ENCODE measurements around the gene SREBF2. TPM values are rescaled to one million over a fixed set of nuclear protein-coding genes. Genes with fewer than 3 reads are reported as not detected.
"Not testable (repeated sequence)": the region's sequence is repeated elsewhere in the genome, so short reads cannot be mapped to it uniquely, and the experiment has no call there.

SREBF2 gene
- total RNA-seq, 1 donor from 2014 or later, result 44.2 TPM

GRCh38 chr22:41940832-41941765, 108.2 kb downstream of the SREBF2 start:
- no peaks in the 10 kb centered on the region for H3K27me3 ChIP-seq (ENCODE audit: control insufficient read depth, insufficient read depth, low read length)
- H3K36me3 ChIP-seq (ENCODE audit: control insufficient read depth, insufficient read depth, low read length), result no peaks in the 10 kb centered on the region
- TF ChIP-seq, protein P1, sequence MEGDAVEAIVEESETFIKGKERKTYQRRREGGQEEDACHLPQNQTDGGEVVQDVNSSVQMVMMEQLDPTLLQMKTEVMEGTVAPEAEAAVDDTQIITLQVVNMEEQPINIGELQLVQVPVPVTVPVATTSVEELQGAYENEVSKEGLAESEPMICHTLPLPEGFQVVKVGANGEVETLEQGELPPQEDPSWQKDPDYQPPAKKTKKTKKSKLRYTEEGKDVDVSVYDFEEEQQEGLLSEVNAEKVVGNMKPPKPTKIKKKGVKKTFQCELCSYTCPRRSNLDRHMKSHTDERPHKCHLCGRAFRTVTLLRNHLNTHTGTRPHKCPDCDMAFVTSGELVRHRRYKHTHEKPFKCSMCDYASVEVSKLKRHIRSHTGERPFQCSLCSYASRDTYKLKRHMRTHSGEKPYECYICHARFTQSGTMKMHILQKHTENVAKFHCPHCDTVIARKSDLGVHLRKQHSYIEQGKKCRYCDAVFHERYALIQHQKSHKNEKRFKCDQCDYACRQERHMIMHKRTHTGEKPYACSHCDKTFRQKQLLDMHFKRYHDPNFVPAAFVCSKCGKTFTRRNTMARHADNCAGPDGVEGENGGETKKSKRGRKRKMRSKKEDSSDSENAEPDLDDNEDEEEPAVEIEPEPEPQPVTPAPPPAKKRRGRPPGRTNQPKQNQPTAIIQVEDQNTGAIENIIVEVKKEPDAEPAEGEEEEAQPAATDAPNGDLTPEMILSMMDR (IDR thresholded peaks at IDR 0.05; ENCODE audit: insufficient read depth, low read length, severe bottlenecking), result peak; percentile 90
- DNase-seq (ENCODE audit: low read depth), result peak; percentile 79
- no peak overlapping the region for H3K4me3 ChIP-seq (ENCODE audit: low read depth, low read length)
- FAIRE-seq, result peak; percentile 90

DNA sequence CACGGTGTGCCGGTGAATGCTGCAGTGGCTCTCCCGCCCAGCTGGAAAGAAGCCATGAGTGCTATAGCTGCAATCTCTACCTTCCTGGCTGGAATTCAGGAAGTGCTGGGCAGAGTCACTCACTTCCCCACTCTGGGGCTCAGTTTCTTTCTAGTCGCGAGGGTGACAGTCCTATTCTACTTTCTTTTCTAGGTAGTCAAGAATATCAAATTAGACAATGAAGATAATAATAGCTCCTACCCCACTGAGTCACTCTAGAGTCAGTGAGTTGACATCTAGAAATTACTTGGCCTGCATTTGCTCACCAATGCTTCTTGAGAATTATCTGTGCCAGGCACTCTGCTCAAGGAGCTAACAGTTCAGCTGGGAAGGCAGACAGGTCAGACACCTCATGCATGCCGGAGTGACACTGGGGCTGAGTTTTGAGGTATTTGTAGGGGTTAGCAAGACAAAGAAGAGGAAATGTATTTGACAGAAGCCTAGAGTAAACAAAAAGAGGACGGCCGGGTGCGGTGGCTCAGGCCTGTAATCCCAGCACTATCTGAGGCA, 110.8 kb downstream of the SREBF2 start:
- no peak for FAIRE-seq
- peak; percentile 49 for DNase-seq (ENCODE audit: low read depth)
- Histone ChIP-seq H3K27me3 (ENCODE audit: control insufficient read depth, insufficient read depth, low read length) (no peaks in the 10 kb centered on the region), H3K4me3 (ENCODE audit: low read depth, low read length) (no peak overlapping the region), H3K36me3 (ENCODE audit: control insufficient read depth, insufficient read depth, low read length) (no peaks in the 10 kb centered on the region)
- TF ChIP-seq, protein P1 (IDR thresholded peaks at IDR 0.05; ENCODE audit: insufficient read depth, low read length, severe bottlenecking), result no peak

GRCh38 chr22:41946629-41947423, 113.9 kb downstream of the SREBF2 start, which contains the start of gene CENPM:
Gene CENPM (minus strand): TSS chr22:41947152. CDS start chr22:41947076, 76 bp downstream.
- no peaks in the 10 kb centered on the region for H3K36me3 ChIP-seq (ENCODE audit: control insufficient read depth, insufficient read depth, low read length)
- H3K27me3 ChIP-seq (ENCODE audit: control insufficient read depth, insufficient read depth, low read length), result no peaks in the 10 kb centered on the region
- TF ChIP-seq, protein P1 (IDR thresholded peaks at IDR 0.05; ENCODE audit: insufficient read depth, low read length, severe bottlenecking), result no peak
- DNase-seq (ENCODE audit: low read depth) (peak; percentile 86), FAIRE-seq (no peak)
- peak within 1 kb of the TSS; percentile 74 for H3K4me3 ChIP-seq (ENCODE audit: low read depth, low read length)

- no peak for FAIRE-seq
- H3K4me3 ChIP-seq (ENCODE audit: low read depth, low read length), result no peak overlapping the region
Measured at GRCh38 chr22:41947424-41948080, 114.6 kb downstream of the SREBF2 start.

GRCh38 chr22:41948142-41948541, 115.2 kb downstream of the SREBF2 start:
- FAIRE-seq, result no peak

More at GRCh38 chr22:41947424-41948080, 114.6 kb downstream of the SREBF2 start:
- TF ChIP-seq, protein P1 (IDR thresholded peaks at IDR 0.05; ENCODE audit: insufficient read depth, low read length, severe bottlenecking), result no peak
- Histone ChIP-seq H3K27me3 (ENCODE audit: control insufficient read depth, insufficient read depth, low read length) (no peaks in the 10 kb centered on the region), H3K36me3 (ENCODE audit: control insufficient read depth, insufficient read depth, low read length) (no peaks in the 10 kb centered on the region)
- no peak for DNase-seq (ENCODE audit: low read depth)

DNA sequence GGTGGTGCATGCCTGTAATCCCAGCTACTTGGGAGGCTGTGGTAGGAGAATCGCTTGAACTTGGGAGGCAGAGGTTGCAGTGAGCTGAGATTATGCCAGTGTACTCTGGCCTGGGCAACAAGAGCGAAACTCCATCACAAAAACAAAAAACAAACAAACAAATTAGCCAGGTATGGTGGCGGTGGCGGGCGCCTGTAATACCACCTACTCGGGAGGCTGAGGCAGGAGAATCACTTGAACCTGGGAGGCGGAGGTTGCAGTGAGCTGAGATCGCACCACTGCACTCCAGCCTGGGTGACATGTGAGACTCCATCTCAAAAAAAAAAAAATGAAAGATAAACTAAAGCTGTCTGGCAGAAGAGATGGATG, 116.0 kb downstream of the SREBF2 start:
- FAIRE-seq; DNase-seq (ENCODE audit: low read depth): not testable (repeated sequence)

More at GRCh38 chr22:41948142-41948541, 115.2 kb downstream of the SREBF2 start:
- no peaks in the 10 kb centered on the region for H3K27me3 ChIP-seq (ENCODE audit: control insufficient read depth, insufficient read depth, low read length)
- no peaks in the 10 kb centered on the region for H3K36me3 ChIP-seq (ENCODE audit: control insufficient read depth, insufficient read depth, low read length)
- no peak for DNase-seq (ENCODE audit: low read depth)
- TF ChIP-seq, protein P1 (IDR thresholded peaks at IDR 0.05; ENCODE audit: insufficient read depth, low read length, severe bottlenecking), result no peak
- H3K4me3 ChIP-seq (ENCODE audit: low read depth, low read length), result no peak overlapping the region

More for the DNA sequence above, 116.0 kb downstream of the SREBF2 start:
- H3K4me3 ChIP-seq (ENCODE audit: low read depth, low read length); H3K27me3 ChIP-seq (ENCODE audit: control insufficient read depth, insufficient read depth, low read length); H3K36me3 ChIP-seq (ENCODE audit: control insufficient read depth, insufficient read depth, low read length): not testable (repeated sequence)

Measured in bronchial epithelial cell (primary cell).